ENCODE measurements around the gene NAV1.
"Not testable (repeated sequence)": the region's sequence is repeated elsewhere in the genome, so short reads cannot be mapped to it uniquely, and the experiment has no call there.

The NAV1 gene

GRCh38 chr1:201565771-201566528 is 27.0 kb downstream of the NAV1 start:
- DNase-seq, result no peak

DNA sequence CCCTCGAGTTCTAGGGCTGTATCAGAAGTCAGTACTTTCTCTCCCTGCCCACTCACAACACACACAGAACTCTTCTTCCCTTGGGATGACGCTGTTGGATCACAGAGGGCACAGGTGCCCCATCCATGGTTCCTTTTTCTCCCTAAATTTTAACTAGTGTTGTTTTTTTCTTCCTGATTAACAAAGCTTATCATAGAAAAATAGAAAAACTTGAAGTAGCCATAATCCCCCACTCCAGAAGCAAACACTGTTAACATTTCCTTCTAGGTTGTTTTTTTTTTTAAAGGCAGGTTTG is 27.5 kb downstream of the NAV1 start:
- no peak for DNase-seq

- no peak for DNase-seq
These were observed 28.2 kb downstream of the NAV1 start for GRCh38 chr1:201566933-201567801.

GRCh38 chr1:201568265-201568664 is 29.3 kb downstream of the NAV1 start:
- DNase-seq, result no peak

DNA sequence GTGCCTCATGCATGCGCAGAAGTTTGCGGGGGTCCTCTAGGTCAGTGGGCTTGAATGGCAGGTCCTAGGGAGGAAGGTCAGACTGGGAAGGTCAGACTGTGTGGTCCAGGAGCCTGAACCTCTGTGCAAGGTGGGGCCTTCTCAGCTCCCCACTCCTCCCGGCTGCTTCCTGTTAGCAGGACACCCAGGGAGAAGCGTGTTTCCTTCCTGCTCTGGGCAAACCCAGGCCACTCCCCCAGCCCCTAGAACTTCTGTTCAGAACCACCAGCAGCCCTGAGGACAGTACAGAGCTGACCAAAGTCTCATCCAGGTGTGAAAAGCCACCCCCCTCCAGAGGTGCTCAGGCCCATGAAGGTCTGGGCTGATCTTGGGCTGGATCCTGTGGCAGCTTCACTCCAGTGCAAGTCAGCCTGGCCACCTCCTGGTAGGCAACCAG is 29.9 kb downstream of the NAV1 start:
- DNase-seq, result no peak

DNA sequence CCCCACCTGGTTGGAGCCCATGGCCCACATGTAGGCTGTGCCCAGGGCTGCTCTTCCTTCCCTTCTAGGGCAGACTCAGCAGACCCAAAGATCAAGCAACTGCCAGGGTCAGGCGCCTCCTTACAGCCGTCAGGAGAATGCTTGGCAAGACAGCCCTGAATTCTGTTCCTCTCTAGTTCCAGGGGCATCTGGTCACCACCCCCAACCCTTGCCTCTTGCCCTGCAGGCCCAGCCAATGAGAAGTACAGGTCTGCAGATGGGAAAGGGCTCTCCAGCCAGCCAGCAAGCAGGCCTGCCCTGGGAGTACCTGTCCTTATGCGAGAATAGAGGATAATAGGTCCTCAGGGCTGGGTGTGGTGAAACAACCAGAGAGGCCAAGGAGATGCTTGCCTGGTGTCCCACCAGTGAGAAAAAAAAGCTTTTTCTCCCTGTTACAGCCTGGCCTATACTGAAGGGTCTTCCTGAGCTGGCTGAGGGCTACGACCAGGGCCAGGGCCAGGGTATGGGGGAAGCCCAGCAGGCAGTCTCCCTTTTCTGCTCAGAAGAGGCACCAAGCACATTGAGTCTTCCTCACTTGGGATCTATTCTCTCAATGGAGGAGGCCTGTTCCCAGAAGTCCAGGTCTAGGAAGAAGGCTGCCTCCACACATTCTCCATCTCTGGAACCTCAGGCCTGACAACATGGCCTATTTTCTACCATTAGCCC is 31.4 kb downstream of the NAV1 start:
- DNase-seq, result no peak

DNA sequence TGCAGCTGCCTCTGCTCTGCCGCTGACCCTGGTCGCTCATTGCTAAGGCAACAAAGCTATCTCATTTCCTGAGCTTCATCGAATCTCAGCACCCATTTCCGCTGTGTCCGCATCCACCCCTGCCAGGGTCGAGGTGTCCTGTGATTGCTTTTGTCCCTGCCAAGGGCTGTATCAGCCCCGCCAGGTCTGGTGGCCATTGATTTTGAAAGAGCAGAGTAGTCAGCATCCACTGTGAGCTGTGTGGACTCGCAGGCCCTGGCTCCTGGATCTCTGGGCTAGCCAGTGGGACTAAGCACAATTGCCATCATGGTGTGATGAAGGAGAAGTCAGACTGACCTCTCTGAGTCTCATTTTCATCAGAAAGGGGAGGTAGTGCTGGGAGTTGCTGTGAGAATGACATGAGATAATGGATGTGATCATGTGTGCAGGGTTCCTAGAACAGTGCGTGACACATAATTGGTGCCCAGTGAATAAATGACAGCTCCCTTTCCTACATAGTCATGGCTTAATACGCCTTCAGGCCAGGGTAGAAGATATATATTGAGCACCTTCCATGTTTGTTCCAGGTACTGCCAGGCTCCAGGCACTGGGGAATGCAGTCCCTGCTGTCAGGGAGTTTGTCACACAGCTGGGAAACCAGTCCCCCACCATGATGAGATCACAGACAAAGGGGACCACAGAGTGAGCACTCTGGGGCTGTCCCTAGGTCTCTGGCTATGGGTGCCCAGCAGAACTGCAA is 32.1 kb downstream of the NAV1 start:
- no peak for DNase-seq

- DNase-seq, result no peak
These were observed 34.1 kb downstream of the NAV1 start for GRCh38 chr1:201573030-201573429.

GRCh38 chr1:201573923-201574322 is 35.0 kb downstream of the NAV1 start:
- no peak for DNase-seq

DNA sequence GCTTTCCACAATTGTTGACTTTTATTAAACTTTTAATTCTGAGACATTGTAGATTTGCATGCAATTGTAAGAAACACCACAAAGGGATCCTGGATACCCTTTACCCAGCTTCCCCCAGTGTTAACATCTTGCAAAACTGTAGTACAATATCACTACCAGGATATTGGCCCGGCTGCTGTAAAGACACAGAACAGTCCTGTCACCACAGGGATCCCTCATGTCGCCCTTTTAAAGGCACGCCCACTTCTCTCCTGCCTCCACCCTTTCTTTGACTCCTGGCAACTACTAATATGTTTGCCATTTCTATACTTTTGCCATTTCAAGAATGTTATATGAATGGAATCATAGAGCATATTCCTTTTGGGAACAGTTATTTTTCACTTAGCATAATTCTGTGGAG is 37.0 kb downstream of the NAV1 start:
- no peak for DNase-seq

DNA sequence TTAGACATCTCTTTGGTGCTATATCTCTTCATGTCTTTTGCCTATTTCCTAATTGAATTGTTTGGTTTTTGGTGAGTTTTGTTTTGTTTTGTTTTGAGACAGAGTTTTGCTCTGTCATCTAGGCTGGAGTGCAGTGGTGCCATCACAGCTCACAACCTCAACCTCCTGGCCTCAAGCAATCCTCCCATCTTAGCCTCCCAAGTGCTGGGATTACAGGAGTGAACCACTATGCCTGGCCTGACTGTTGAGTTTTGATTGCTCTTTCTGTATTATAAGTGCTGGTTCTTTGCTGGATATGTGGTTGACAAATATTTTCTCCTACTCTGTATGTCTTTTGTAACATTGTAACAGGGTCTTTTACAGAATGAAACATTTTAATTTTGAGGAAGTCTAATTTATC is 38.0 kb downstream of the NAV1 start:
- no peak for DNase-seq

DNA sequence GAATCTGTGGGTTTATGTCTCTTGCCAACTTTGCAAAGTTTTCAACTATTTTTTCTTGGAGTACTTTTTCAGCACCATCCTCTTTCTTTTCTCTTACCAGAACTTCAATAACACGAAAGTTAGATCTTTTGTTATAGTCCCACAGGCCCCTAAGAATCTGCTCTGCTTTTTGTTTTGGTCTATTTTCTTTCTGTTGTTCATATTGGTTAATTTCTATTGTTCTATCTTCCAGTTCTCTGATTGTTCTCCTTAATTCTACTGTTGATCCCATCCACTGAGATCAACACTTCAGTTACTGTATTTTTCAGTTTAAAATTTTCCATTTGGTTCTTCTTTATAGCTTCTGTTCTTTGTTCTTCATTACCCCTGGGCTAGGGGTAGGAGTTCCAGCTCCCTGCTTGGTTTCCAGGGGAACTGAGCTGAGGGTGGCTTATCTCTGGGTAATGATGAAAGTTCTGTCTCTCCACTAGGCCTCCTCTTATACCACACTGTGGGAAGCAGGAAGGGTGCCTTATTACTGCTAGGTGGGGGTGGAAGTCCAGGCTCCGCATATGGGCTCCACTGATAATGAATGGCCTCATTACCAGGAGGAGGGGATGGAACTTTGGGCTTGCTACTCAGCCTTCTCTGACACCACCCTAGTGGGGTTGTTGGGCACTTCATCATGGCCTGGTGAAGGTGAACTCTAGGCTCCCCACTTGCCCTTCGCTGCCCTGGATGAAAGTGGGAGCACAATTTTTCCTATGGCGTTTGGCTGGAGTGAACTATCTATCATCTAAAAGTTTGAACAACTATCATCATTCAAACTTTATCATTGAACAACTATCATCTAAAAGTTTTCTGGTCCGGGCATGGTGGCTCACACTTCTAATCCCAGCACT is 39.3 kb downstream of the NAV1 start:
- no peak for DNase-seq

DNA sequence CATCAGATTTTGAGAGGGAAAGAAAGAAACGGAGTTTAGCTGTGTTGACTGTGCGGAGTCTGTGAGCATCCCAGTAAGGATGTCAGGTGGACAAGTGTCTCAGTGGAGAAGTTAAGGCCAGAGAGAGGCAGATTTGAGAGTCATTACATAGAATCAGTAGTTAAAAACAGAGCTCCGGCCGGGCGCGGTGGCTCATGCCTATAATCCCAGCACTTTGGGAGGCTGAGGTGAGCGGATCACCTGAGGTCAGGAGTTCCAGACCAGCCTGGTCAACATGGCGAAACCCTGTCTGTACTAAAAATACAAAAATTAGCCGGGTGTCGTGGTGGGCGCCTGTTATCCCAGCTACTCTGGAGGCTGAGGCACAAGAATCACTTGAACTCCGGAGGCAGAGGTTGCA is 42.4 kb downstream of the NAV1 start:
- not testable (repeated sequence) for DNase-seq

GRCh38 chr1:201582705-201583442 is 43.9 kb downstream of the NAV1 start:
- no peak for DNase-seq

DNA sequence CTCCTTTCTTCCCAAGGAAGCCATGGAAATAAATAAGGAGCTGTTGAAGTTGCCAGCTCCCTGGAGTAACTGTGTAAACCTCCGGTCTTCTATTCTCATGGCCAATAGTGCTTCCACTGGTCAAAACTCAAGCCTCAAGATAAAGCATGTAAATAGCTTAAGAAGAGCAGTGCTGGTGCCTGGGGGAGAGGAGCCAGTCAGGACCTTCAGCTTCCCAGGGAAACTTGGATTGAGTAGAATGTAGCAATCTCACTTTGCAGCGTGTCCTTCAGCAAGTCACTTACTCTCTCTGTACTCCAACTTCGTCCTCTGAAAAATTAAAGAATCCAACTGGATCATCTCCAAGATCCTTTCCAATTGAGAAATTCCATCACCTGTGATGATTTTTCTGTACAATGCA is 44.7 kb downstream of the NAV1 start:
- no peak for DNase-seq

DNA sequence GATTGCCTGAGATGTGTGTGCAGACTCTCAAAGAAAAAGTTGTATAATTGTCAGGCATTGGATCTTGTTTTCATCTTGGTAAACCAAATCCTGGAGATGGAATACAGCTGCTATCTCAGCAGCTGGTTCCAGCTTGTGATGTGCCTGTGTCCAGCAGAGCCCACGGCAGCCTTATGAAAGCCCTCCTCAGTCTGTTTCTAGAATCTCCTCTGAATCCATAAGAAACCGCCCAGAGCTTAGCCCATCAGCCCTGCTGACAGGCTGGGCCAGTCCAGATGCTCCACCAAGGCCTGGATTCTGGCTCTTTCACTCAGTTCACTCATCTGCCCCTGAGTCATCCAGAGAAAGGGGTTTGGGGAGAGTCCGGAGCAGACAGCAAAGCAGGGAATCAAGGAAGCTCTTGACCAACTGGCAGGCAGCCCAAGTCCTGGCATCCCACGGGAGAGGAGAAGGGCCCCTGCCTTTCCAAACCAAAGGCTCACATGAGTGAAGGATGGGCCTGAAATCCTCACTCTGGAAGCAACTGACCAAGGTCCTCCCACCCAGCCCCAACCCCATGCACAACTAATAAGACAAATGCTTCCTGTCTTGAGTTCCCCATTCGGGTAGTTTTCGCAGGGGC is 45.7 kb downstream of the NAV1 start:
- no peak for DNase-seq

GRCh38 chr1:201585093-201585483 is 46.2 kb downstream of the NAV1 start:
- no peak for DNase-seq

DNA sequence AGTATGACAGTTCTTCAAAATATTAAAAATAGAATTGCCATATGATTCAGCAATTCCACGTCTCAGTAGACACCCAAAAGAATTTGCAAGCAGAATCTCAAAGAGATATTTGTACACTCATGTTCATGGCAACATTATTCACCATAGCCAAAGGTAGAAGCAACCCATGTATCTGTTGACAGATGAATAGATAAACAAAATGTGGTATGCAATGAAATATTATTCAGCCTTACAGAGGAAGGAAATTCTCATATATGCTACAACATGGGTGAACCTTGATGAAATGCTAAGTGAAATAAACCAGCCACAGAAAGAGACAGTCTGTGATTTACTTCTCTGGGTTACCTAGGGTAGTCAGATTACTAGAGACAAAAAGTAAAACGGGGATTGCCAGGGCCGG is 47.0 kb downstream of the NAV1 start:
- DNase-seq, result no peak

DNA sequence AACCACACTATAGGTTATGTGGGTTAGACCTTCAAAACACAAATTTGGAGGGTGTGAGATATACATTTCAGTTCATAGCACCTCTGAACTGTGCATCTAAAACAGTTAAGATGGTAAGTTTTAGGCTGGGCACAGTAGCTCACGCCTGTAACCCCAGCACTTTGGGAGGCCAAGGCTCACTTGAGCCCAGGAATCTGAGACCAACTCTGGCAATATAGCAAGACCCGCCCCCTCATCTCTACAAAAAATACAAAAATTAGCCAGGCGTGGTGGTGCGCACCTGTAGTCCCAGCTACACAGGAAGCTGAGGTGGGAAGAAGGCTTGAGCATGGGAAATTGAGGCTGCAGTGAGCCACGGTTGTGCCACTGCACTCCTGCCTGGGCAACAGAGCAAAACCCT is 47.9 kb downstream of the NAV1 start:
- DNase-seq, result no peak

DNA sequence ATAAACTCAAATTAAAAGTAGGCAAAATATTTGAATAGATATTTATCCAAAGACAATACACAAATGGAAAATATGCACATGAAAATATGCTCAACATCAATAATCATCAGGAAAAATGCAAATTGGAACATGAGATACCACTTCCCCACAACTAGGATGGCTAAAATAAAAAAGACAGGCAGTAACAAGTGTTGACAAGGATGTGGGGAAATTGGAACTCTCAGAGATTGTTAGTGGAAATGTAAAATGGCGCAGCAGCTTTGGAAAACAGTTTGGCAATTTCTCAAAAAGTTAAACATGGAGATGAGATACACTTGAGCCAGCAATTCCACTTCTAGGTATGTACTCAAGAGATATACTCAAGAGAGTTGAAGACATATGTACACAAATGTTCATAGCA is 48.8 kb downstream of the NAV1 start:
- DNase-seq, result no peak

Measured in stimulated activated CD4-positive, alpha-beta T cell treated with anti-CD3 and anti-CD28 coated beads, Interleukin-15, amount 100 ng/mL, for 24 hours (primary cell).